Ishikawa (cell line): ENCODE data around the gene CABP7.

ENCODE experiments used
- CEBPB ChIP-seq: IDR thresholded peaks from 2 replicates; pipeline ENCODE4 v1.6.1; 2012
- CREB1 ChIP-seq: IDR thresholded peaks from 2 replicates; pipeline ENCODE4 v1.6.1; 2012; ENCODE audit warnings: low read depth
- EGR1 ChIP-seq: IDR thresholded peaks from 2 replicates; pipeline ENCODE4 v1.6.1; 2012
- EP300 ChIP-seq: IDR thresholded peaks from 2 replicates; pipeline ENCODE4 v1.6.1; 2012; ENCODE audit warnings: borderline replicate concordance
- FOXM1 ChIP-seq: IDR thresholded peaks from 2 replicates; pipeline ENCODE4 v1.6.1; 2012; ENCODE audit warnings: low read depth, borderline replicate concordance
- NFIC ChIP-seq: IDR thresholded peaks from 2 replicates; pipeline ENCODE4 v1.6.1; 2012
- RAD21 ChIP-seq: IDR thresholded peaks from 2 replicates; pipeline ENCODE4 v1.6.1; 2012; ENCODE audit warnings: low read depth
- TAF1 ChIP-seq: IDR thresholded peaks from 2 replicates; pipeline ENCODE4 v1.6.1; 2012; ENCODE audit warnings: low read depth, mild to moderate bottlenecking
- TEAD4 ChIP-seq: IDR thresholded peaks from 2 replicates; pipeline ENCODE4 v1.6.1; 2012
- YY1 ChIP-seq: IDR thresholded peaks from 2 replicates; pipeline ENCODE4 v1.6.1; 2012; ENCODE audit warnings: low read depth
- ZBTB7A ChIP-seq: IDR thresholded peaks from 2 replicates; pipeline ENCODE4 v1.6.1; 2012; ENCODE audit warnings: low read depth
- TF ChIP-seq, protein P1 (sequence below): IDR thresholded peaks from 2 replicates; pipeline ENCODE4 v1.6.1; 2012; ENCODE audit warnings: low read depth, mild to moderate bottlenecking
- TF ChIP-seq, protein P2 (sequence below): IDR thresholded peaks from 2 replicates; pipeline ENCODE4 v1.6.1; 2012
- TF ChIP-seq, protein P3 (sequence below): IDR thresholded peaks from 2 replicates; pipeline ENCODE4 v1.6.1; 2012

DNA sequence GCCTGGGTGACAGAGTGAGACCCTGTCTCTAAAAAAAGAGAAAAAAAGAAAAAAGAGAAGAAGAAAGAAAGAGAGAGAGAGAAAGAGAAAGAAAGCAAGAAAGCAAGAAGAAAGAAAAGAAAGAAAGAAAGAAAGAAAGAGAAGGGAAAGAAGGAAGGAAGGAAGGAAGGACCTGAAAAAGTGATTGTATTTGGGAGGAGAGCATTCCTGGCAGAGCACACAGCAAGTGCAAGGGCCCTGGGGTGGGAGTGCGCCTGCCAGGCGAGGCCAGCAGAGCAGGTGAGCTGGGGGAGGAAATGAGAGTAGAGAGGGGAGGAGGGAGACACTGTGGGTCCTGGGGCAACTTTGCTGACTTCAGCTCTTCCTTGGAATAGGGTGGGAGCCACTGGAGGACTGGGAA is 7.7 kb upstream of the CABP7 start:
- TF ChIP-seq, protein P1, sequence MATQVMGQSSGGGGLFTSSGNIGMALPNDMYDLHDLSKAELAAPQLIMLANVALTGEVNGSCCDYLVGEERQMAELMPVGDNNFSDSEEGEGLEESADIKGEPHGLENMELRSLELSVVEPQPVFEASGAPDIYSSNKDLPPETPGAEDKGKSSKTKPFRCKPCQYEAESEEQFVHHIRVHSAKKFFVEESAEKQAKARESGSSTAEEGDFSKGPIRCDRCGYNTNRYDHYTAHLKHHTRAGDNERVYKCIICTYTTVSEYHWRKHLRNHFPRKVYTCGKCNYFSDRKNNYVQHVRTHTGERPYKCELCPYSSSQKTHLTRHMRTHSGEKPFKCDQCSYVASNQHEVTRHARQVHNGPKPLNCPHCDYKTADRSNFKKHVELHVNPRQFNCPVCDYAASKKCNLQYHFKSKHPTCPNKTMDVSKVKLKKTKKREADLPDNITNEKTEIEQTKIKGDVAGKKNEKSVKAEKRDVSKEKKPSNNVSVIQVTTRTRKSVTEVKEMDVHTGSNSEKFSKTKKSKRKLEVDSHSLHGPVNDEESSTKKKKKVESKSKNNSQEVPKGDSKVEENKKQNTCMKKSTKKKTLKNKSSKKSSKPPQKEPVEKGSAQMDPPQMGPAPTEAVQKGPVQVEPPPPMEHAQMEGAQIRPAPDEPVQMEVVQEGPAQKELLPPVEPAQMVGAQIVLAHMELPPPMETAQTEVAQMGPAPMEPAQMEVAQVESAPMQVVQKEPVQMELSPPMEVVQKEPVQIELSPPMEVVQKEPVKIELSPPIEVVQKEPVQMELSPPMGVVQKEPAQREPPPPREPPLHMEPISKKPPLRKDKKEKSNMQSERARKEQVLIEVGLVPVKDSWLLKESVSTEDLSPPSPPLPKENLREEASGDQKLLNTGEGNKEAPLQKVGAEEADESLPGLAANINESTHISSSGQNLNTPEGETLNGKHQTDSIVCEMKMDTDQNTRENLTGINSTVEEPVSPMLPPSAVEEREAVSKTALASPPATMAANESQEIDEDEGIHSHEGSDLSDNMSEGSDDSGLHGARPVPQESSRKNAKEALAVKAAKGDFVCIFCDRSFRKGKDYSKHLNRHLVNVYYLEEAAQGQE, result no peak
- TF ChIP-seq NFIC (no peak), EP300 (no peak), EGR1 (no peak), FOXM1 (no peak), ZBTB7A (no peak), YY1 (no peak), TEAD4 (no peak), RAD21 (no peak), TAF1 (no peak), CEBPB (no peak), CREB1 (no peak)
- TF ChIP-seq, protein P2, sequence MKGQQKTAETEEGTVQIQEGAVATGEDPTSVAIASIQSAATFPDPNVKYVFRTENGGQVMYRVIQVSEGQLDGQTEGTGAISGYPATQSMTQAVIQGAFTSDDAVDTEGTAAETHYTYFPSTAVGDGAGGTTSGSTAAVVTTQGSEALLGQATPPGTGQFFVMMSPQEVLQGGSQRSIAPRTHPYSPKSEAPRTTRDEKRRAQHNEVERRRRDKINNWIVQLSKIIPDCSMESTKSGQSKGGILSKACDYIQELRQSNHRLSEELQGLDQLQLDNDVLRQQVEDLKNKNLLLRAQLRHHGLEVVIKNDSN, result no peak
- TF ChIP-seq, protein P3, sequence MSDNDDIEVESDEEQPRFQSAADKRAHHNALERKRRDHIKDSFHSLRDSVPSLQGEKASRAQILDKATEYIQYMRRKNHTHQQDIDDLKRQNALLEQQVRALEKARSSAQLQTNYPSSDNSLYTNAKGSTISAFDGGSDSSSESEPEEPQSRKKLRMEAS, result no peak
